Measurements from ENCODE around the gene PAIP2.

GRCh38 chr5:139410121-139410992, 68.7 kb downstream of the PAIP2 start:
- TF ChIP-seq CTCF (IDR thresholded peaks at IDR 0.05) (no peak), POLR2A (IDR thresholded peaks at IDR 0.05) (no peak)

Measured in adrenal gland (tissue), 5 donors.